ENCODE results near the gene APEX2. TPM values are rescaled to one million over a fixed set of nuclear protein-coding genes. Genes with fewer than 3 reads are reported as not detected.
"Not testable (repeated sequence)": the region's sequence is repeated elsewhere in the genome, so short reads cannot be mapped to it uniquely, and the experiment has no call there.

The APEX2 gene, protein sequence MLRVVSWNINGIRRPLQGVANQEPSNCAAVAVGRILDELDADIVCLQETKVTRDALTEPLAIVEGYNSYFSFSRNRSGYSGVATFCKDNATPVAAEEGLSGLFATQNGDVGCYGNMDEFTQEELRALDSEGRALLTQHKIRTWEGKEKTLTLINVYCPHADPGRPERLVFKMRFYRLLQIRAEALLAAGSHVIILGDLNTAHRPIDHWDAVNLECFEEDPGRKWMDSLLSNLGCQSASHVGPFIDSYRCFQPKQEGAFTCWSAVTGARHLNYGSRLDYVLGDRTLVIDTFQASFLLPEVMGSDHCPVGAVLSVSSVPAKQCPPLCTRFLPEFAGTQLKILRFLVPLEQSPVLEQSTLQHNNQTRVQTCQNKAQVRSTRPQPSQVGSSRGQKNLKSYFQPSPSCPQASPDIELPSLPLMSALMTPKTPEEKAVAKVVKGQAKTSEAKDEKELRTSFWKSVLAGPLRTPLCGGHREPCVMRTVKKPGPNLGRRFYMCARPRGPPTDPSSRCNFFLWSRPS
- polyA plus RNA-seq (2012; ENCODE audit: insufficient read depth, insufficient read length): 37.3 TPM

DNA sequence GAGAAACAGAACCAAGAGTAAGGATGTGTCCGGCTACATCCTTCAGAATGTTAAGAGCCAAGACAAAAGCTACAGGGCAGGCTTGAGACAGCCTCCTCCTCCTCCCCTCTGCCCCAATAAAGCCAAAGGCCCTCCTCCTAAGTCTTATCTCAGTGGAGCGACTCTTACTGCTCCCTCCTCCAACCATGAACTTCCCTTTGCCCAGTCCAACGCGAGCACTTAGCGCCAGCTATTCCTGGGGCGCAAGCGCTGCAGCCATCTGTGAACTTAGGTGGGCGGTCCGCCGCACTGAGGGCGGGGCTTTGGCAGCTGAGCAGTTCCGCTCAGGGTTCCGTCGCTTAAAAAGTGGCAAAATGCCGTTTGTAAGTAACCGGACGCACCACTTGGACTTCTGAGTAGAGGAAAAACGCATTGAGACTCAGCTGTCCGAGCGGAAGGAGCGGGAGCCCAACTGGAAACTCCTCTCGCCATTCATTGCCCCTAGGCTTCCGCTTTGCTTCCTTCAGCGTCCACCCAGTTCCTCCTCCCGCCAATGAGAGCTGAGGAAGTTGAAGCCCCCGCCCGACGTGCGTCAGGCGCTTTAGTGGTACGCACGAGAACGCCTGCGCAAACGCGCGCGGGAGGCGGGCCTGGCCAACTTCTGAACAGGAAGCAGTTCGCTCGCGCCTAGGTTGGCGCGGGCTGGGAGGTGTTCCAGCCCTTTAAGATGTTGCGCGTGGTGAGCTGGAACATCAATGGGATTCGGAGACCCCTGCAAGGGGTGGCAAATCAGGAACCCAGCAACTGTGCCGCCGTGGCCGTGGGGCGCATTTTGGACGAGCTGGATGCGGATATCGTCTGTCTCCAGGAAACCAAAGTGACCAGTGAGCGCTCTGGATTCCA, at the start of gene APEX2:
APEX2 (plus strand) TSS at position 647 of the 882 bp plus-strand sequence; CDS start at position 707, 60 bp downstream.
- H3K4me3 ChIP-seq (ENCODE audit: low read length): peak within 1 kb of the TSS; percentile 85

DNA sequence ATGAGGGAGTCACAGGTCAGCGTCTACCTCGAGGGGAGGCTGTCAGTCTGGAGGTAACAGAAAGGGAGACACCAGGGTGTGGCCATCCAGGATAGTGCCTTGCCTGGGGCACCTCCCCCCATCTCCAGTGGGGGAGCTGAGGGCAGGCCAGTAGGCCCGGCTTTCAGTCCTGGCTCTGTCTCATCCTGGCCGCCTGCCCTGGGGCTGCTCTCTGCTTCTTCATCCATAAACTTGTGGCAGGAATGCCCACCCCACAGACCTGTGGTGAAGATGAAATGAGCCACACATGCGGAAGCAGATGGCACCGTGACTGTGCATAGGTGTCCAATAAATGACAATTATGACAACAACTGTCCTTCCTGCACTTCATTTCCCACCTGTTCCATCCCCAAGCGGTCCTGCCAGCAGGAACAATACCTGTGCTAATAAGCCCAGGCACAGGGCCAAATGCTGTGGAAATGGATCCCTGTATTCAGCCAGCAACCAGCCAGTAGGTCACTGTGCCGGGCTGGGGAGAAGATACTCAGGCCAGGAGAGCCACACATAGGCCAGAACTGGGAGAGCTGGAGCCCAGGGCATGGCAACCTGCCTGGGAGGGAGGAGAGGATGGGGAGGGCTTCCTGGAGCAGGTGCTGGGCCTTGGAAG, 49.3 kb upstream of the APEX2 start:
- DNase-seq (ENCODE audit: low read depth, low spot score): no peak
- no peak overlapping the region for H3K4me3 ChIP-seq (ENCODE audit: low read length)

More for the DNA sequence above, at the start of gene APEX2:
- DNase-seq (ENCODE audit: low read depth, low spot score): peak; percentile 86

DNA sequence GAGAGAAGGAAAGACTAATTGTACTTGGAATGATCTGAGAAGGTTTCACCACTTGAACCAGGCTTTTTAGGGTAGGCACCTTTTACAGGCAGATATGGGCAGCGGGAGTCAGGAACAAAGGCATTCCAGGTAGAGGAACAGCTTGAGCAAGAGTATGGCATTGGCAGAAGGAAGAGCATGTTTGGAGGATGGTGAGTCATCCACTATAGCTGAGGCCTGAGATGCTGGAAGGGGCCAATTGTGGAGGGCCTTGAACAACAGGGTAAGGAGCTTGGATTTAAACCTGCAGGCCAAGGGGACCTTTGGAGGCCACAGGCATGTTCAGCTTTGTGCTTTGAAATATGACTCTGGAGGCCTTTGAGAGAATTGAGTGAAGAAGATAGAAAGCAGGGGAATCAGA, 38.4 kb upstream of the APEX2 start:
- no peak overlapping the region for H3K4me3 ChIP-seq (ENCODE audit: low read length)
- no peak for DNase-seq (ENCODE audit: low read depth, low spot score)

DNA sequence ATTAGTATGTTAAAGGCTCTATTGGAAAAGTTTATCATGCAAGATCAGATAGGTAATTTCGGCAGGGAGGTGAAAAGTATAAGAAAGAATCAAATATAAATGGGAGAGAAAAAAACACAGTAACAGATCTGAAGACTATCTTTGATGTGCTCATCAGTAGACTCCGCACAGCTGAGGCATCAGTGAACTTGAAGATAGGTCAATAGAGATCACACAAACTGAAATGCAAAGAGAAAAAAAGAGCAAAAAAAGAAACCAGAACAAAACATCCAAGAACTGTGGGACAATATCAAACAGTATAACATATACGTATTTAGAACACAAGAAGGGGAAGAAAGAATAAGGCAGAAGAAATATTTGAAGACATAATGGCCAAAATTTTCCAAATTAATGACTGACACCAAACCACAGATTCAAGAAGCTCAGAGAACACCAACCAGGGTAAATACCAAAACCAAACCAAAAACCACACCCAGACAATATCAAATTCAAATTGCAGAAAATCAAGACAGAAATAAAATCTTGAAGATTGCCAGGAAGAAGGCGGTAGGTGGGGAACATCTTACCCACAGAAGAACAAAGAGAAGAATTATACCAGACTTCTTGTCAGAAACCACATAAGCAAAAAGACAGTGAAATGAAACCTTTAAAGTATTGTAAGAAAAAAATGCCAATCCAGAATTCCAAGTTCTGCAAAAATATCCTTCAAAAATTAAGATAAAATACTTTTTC, 35.2 kb upstream of the APEX2 start:
- DNase-seq (ENCODE audit: low read depth, low spot score): peak; percentile 9
- H3K4me3 ChIP-seq (ENCODE audit: low read length): no peak overlapping the region

DNA sequence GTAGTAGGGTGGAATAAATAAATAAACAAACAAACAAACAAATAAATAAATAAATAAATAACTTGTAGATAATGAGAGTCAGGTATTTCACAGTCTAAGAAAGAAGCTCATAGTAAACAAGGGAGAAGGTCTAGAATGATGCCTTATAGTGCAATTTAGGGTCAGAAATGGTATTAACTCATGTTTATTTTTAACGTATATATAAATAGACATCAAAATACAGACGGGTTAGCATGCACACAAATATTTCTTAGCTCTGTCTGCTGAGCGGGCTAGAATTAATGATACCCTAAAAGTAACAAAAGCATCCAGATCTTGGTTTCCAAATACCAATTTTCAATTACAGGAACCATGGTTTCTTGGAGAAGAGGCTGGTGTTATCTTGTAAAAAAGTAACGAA, 22.8 kb upstream of the APEX2 start:
- no peak overlapping the region for H3K4me3 ChIP-seq (ENCODE audit: low read length)
- DNase-seq (ENCODE audit: low read depth, low spot score): no peak

DNA sequence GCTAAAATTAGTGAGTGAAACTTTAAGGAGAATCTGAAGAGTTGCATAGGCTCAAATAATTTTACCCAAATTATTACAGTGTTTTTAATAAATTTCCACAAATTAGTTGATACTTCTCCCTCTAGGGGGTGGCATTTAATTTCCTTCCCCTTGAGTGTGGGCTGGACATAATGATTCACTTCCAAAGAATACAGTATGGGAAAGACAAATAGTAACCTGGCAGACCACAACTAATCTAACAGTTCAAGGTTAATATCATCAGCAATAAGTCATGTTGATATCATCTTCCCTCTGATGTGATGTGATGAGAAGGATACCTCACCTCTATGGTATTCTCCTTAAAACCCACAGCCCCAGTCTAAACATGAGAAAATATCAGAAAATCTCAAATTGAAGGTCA, 21.7 kb upstream of the APEX2 start:
- DNase-seq (ENCODE audit: low read depth, low spot score): no peak
- H3K4me3 ChIP-seq (ENCODE audit: low read length): no peak overlapping the region

DNA sequence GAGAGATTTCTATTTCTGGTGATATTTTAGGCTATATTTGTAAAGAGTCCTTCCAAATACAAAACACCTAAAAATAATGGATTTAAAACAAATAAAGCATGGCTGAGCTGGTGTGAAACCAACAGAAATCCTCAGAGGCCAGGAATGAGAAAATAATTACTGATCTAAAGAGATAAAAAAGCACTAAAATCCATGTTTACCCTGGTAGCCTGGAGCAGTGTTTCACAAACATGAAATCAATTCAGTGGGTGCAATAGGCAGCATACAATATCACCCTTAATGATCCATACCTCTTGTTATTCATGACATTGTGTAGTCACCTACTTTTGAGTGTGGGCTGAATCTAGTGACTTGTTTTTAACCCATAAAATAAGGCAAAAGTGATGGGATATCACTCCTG, 20.7 kb upstream of the APEX2 start:
- H3K4me3 ChIP-seq (ENCODE audit: low read length): no peak overlapping the region
- DNase-seq (ENCODE audit: low read depth, low spot score): no peak

DNA sequence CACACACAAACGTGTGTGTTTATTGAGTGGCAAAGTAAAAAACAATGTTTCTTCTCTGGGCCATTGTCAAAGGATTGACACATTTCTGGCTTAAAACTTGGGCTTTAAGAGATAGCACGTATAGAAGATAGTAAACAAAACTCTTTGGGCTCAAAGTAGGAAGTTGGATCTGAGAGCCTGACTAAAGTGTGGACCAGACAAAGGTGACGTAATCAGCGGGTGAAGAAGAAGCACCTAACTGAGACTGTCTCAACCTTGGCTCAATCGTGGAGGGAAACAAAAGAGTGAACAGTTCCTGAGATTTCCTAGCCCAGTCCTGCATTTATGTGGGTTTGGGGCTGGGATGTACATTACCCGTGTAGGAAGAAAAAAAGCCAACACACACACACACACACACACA, 19.8 kb upstream of the APEX2 start:
- H3K4me3 ChIP-seq (ENCODE audit: low read length): no peak overlapping the region
- no peak for DNase-seq (ENCODE audit: low read depth, low spot score)

DNA sequence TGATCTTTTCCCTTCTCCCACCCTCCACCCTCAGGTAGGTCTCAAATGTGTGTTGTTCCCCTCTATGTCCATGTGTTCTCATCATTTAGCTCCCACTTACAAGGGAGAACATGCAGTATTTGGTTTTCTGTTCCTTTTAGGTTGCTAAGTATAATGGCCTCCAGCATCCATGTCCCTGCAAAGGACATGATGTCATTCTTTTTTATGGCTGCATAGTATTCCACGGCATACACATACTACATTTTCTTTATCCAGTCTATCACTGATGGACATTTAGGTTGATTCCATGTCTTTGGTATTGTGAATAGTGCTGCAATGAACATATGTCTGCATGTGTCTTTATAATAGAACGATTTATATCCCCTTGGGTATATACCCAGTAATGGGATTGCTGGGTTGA, 16.9 kb upstream of the APEX2 start:
- not testable (repeated sequence) for H3K4me3 ChIP-seq (ENCODE audit: low read length); DNase-seq (ENCODE audit: low read depth, low spot score)

DNA sequence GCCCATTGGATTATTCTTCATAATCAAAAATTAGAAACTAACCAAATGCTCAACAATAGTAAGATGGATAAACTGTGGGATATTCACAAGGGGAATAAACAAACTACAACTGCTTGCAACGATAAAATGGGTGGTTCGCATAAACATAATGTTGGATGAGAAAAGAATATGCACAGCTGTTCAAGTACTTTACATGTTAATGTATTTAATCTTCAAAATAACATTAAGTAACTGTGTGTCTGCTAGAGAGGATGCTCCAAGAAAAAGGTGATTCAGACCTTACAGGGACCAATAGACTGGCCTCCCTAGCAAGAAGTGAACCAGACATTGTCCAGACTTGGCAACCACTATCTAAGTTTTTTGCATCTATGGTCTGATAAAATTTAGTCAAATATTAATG, 8.5 kb upstream of the APEX2 start:
- no peak overlapping the region for H3K4me3 ChIP-seq (ENCODE audit: low read length)

DNA sequence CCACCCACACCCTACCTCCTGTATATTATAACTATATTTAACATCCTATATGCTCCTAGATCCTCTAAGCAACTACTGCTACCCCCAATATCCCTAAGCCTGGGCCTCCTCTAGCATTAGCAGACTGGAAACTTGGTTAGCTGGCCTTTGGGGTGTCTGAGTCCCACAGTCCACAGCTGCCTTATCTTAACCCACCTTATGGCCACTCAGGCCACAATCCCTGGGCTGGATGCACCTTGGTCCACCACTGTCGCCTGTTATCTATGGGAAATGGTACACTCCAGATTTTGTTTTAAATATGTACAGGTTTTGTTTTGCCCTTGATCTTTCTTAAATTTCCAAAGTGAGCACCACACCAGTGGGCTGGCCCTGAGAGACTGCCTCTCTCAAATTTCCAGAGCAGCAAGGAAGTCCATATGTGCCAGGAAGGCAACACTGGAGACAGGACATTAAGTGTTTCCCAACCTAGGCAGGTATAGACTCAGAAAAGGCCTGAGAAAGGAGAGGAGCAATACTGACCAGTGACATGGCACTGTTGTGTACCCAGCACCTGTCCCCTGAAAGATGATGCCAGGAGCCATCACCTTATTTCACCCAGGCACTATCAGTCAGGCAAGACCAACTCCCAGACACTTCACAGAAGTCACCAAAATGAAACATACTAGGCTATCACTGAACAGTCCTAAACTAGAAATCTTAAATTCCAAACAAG, 7.1 kb upstream of the APEX2 start:
- H3K4me3 ChIP-seq (ENCODE audit: low read length): no peak overlapping the region

More for the DNA sequence above, 8.5 kb upstream of the APEX2 start:
- no peak for DNase-seq (ENCODE audit: low read depth, low spot score)

DNA sequence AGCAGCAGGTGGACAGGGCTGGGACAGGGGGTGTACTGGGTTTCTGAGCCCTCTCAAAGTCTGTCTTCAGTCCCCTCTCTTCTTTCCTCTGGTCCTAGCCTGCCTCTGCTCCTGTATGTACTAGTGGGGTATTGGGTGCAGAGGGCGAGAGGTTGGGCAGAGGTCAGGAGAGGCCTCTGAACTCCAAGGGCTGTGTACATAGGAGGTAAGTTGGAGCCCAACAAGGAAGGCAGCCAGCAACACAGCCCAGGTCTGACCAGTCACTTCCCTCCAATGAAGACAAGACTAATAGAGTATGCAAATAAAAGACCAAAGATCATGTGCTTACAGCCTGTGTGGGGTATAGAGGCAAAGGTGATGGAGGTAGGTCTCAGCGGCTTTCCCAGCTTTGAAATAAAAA, 6.1 kb upstream of the APEX2 start, which contains the start of gene PFKFB1:
PFKFB1 (minus strand) TSS at position 90 of the 400 bp plus-strand sequence. CDS start 181 bp downstream, outside the sequence.
- DNase-seq (ENCODE audit: low read depth, low spot score): no peak
- no peak within 1 kb of the TSS for H3K4me3 ChIP-seq (ENCODE audit: low read length)

More for the DNA sequence above, 7.1 kb upstream of the APEX2 start:
- DNase-seq (ENCODE audit: low read depth, low spot score): no peak

DNA sequence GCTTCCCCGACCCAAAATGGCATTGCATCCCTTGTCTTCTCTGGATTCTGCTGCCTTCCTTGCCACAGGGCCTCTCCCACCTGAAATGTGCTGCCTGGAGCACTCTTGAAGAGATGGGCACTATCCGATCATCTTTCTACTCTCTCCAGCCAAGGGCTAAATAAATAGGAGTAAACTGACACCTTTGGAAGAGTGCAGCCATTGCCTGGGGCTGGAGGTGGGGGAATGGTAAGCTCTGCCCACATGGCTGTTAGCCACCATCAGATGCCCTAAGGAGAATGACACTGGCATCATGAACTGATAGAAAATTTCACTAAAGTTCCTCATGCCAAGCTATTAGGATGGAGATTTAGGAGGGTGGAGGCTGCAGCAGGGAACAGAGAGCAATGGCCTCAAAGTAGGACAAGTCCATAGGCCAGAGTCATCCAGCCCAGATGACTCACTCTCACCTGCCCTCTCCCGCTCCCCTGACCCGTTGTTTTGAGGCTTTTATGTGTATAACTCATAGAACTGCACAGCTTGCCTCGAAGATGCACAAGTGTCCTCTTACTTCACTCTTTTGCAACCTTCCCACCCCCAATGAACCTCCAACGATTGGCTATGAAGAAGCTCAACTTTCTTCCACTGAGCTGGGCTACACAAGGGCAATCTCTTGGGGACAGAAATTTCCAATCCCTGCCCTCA, 5.4 kb upstream of the APEX2 start:
- no peak for DNase-seq (ENCODE audit: low read depth, low spot score)

DNA sequence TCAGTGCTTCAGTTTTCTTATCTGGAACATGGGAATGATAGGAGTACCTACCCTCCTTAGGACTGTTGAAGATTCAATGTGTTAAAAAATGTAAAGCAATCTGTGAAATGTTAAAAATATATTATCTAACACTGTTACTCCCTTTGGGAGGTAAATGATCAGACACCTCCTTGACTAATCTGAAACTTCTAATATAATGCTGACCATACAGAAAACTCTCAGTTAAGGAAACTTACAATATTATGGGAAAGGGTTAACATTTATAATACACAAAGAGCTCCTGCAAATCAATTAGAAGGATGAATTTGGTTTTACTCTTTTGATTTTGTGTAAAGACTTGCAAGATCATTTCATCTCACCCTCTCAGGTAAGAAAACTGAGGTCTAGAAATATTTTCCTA, 4.5 kb upstream of the APEX2 start:
- DNase-seq (ENCODE audit: low read depth, low spot score): no peak
- no peak overlapping the region for H3K4me3 ChIP-seq (ENCODE audit: low read length)

More for the DNA sequence above, 5.4 kb upstream of the APEX2 start:
- no peak overlapping the region for H3K4me3 ChIP-seq (ENCODE audit: low read length)

DNA sequence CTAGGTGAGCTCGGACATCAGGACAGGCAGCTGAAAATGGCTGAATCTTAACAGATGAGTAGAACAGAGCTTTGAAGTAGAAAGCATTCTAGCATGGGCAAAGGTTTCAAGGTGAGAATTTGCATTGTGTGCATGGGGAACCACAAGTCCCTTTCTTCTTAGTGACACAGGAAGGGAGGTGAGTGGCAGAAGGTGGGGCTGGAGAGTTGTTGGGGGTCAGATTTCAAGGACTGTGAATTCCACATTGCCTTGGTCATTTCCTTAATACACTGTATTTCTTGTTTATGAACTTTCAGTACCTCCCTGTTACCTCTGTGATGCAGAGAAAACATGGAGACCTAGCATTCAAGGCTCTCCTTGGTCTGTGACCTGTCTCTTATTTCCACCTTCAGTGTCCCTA, 4.1 kb downstream of the APEX2 start:
- H3K4me3 ChIP-seq (ENCODE audit: low read length): no peak overlapping the region
- no peak for DNase-seq (ENCODE audit: low read depth, low spot score)

DNA sequence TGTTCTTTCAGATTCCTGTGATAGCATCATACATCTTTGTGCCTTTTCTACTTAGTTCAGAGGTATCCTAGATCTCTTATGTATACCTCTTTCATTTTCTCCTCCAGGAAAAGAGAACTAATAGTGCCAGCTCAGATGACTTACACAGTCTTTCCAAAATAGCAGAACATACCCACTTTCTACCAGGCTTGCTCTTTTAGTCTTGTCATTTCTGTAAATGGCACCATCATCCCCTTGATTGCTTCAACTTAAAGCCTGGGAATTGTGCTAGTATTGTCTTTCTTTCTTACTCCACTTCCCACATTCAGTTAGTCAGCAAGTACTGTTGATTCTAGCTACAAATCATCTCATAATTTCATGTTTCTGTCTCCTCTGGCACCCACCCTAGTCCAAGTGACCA, 5.1 kb downstream of the APEX2 start:
- no peak for DNase-seq (ENCODE audit: low read depth, low spot score)
- no peak overlapping the region for H3K4me3 ChIP-seq (ENCODE audit: low read length)

DNA sequence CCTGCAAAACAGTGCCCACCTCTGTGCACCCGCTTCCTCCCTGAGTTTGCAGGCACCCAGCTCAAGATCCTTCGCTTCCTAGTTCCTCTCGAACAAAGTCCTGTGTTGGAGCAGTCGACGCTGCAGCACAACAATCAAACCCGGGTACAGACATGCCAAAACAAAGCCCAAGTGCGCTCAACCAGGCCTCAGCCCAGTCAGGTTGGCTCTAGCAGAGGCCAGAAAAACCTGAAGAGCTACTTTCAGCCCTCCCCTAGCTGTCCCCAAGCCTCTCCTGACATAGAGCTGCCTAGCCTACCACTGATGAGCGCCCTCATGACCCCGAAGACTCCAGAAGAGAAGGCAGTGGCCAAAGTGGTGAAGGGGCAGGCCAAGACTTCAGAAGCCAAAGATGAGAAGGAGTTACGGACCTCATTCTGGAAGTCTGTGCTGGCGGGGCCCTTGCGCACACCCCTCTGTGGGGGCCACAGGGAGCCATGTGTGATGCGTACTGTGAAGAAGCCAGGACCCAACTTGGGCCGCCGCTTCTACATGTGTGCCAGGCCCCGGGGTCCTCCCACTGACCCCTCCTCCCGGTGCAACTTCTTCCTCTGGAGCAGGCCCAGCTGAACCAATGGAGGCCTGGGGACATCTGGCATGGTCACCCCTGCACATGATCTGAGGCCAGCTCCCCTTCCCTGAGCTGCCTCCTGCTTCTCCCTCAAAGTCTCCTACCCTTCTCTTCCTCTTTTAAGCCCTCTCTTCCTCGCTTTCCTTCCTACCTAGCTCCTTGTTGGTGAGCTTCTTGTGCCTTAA, 6.9 kb downstream of the APEX2 start:
- DNase-seq (ENCODE audit: low read depth, low spot score): no peak
- H3K4me3 ChIP-seq (ENCODE audit: low read length): no peak overlapping the region

Measured in Jurkat, Clone E6-1 (cell line).